Liver (tissue), 9 donors: ENCODE data around the gene CACFD1. TPM values are rescaled to one million over a fixed set of nuclear protein-coding genes. Genes with fewer than 3 reads are reported as not detected.

Experiments
- DNase-seq: peaks from one replicate; pipeline ENCODE4 v3.0.0-alpha.2; 2017; ENCODE audit warnings: low spot score
- H3K27ac ChIP-seq, 2 donors: one replicate each; pipeline ENCODE4 v1.7.0; 2013; ENCODE audit warnings: inconsistent platforms in 2 of 2, low read length in 2 of 2, control low read depth in 1 of 2, low read depth in 1 of 2, mild to moderate bottlenecking in 1 of 2
- H3K27me3 ChIP-seq, 4 donors: one replicate each; pipeline versions ENCODE4 v1.6.1 to v1.7.0; 2013; ENCODE audit warnings: low read length in 3 of 4, inconsistent platforms in 1 of 4, mild to moderate bottlenecking in 1 of 4, moderate library complexity in 1 of 4; ENCODE audit not compliant: control insufficient read depth in 4 of 4, insufficient read depth in 4 of 4
- H3K36me3 ChIP-seq, 4 donors: one replicate each; pipeline versions ENCODE4 v1.6.1 to v1.7.0; 2013; ENCODE audit warnings: low read length in 3 of 4, mild to moderate bottlenecking in 3 of 4, low read depth in 1 of 4, moderate library complexity in 1 of 4; ENCODE audit not compliant: control insufficient read depth in 4 of 4, insufficient read depth in 3 of 4
- H3K4me1 ChIP-seq, 4 donors: one replicate each; pipeline versions ENCODE4 v1.6.1 to v1.7.0; 2013; ENCODE audit warnings: low read length in 3 of 4, mild to moderate bottlenecking in 3 of 4, moderate library complexity in 1 of 4; ENCODE audit not compliant: control insufficient read depth in 4 of 4, insufficient read depth in 4 of 4
- H3K4me3 ChIP-seq, 3 donors: one replicate each; pipeline versions ENCODE4 v1.6.1 to v1.7.0; 2013; ENCODE audit warnings: low read length in 3 of 3, control low read depth in 1 of 3, low read depth in 1 of 3, mild to moderate bottlenecking in 1 of 3
- H3K9ac ChIP-seq, 2 donors: one replicate each; pipeline ENCODE4 v1.7.0; 2013; ENCODE audit warnings: low read length in 2 of 2, mild to moderate bottlenecking in 2 of 2, moderate library complexity in 2 of 2, control low read depth in 1 of 2, low read depth in 1 of 2
- H3K9me3 ChIP-seq, 4 donors: one replicate each; pipeline versions ENCODE4 v1.6.1 to v1.7.0; 2013; ENCODE audit warnings: low read length in 3 of 4; ENCODE audit not compliant: control insufficient read depth in 4 of 4
- EGR1 ChIP-seq, 2 donors: IDR thresholded peaks; 2 replicates each; pipeline ENCODE4 v1.6.1; 2016 to 2018; ENCODE audit warnings: antibody characterized with exemption in 2 of 2, low read depth in 2 of 2
- FOXA1 ChIP-seq: IDR thresholded peaks from 2 replicates; pipeline ENCODE4 v1.6.1; 2016; ENCODE audit warnings: antibody characterized with exemption
- FOXA2 ChIP-seq: IDR thresholded peaks from 2 replicates; pipeline ENCODE4 v1.6.1; 2016; ENCODE audit warnings: antibody characterized with exemption
- GABPA ChIP-seq, 2 donors: IDR thresholded peaks in 1 of 2; conservative IDR thresholded peaks in 1 of 2; 2 replicates each; pipeline ENCODE4 v1.6.1; 2016; ENCODE audit warnings: antibody characterized with exemption in 2 of 2, mild to moderate bottlenecking in 1 of 2, moderate library complexity in 1 of 2
- HNF4A ChIP-seq, 2 donors: conservative IDR thresholded peaks; 2 replicates each; pipeline ENCODE4 v1.6.1; 2016; ENCODE audit warnings: antibody characterized with exemption in 2 of 2, mild to moderate bottlenecking in 2 of 2
- HNF4G ChIP-seq: IDR thresholded peaks from 2 replicates; pipeline ENCODE4 v1.6.1; 2016; ENCODE audit warnings: antibody characterized with exemption
- JUND ChIP-seq, 2 donors: IDR thresholded peaks; 2 replicates each; pipeline ENCODE4 v1.6.1; 2016; ENCODE audit warnings: antibody characterized with exemption in 2 of 2
- NR2F2 ChIP-seq: IDR thresholded peaks from 2 replicates; pipeline ENCODE4 v1.6.1; 2016; ENCODE audit warnings: antibody characterized with exemption
- RAD21 ChIP-seq, 2 donors: IDR thresholded peaks; 2 replicates each; pipeline ENCODE4 v1.6.1; 2016; ENCODE audit warnings: antibody characterized with exemption in 2 of 2, mild to moderate bottlenecking in 2 of 2
- RXRA ChIP-seq, 2 donors: IDR thresholded peaks; 2 replicates each; pipeline ENCODE4 v1.6.1; 2017 to 2018; ENCODE audit warnings: antibody characterized with exemption in 2 of 2, mild to moderate bottlenecking in 1 of 2
- SP1 ChIP-seq: IDR thresholded peaks from 2 replicates; pipeline ENCODE4 v1.6.1; 2018; ENCODE audit warnings: antibody characterized with exemption, mild to moderate bottlenecking
- TAF1 ChIP-seq: conservative IDR thresholded peaks from 2 replicates; pipeline ENCODE4 v1.6.1; 2016; ENCODE audit warnings: antibody characterized with exemption, mild to moderate bottlenecking
- YY1 ChIP-seq: IDR thresholded peaks from 2 replicates; pipeline ENCODE4 v1.6.1; 2016; ENCODE audit warnings: antibody characterized with exemption, mild to moderate bottlenecking
- ZBTB33 ChIP-seq: IDR thresholded peaks from 2 replicates; pipeline ENCODE4 v1.6.1; 2016; ENCODE audit warnings: antibody characterized with exemption
- WGBS: extraction: QIAGEN DNeasy Blood & Tissue Kit; methylation state at CpG from one replicate; pipeline ENCODE4 v1.1.7; 2013; 5-methylcytosine and 5-hydroxymethylcytosine counted together
- polyA plus RNA-seq, 2 donors: library from polyadenylated mRNA; stranded (reverse) in 1 of 2; unstranded in 1 of 2; fragments of 200-250 nt in 1 of 2; fragments of >200 nt in 1 of 2; fragmentation: Nextera tagmentation in 1 of 2; extraction: Ambion mirVana in 1 of 2; gene quantifications; one replicate each; pipeline versions ENCODE4 v1.2.1 to v1.2.3, GENCODE V29; 2013 to 2015
- total RNA-seq, 2 donors: library from RNA; depleted of rRNA; stranded (reverse); fragments of >200 nt; gene quantifications; one replicate each; pipeline ENCODE4 v1.2.3, GENCODE V29; 2014
- TF ChIP-seq, protein P1 (sequence below): IDR thresholded peaks from 2 replicates; pipeline ENCODE4 v1.6.1; 2016; ENCODE audit warnings: antibody characterized with exemption, mild to moderate bottlenecking
- TF ChIP-seq, protein P2 (sequence below): fragments of 150-350 bp; IDR thresholded peaks from 2 replicates; pipeline ENCODE4 v1.5.1; 2017; ENCODE audit warnings: improper control_type of control experiment, low read depth, low read length; ENCODE audit not compliant: missing input control
- TF ChIP-seq, protein P3 (sequence below): IDR thresholded peaks from 2 replicates; pipeline ENCODE4 v1.6.1; 2016; ENCODE audit warnings: antibody characterized with exemption
- donor health status: healthy.
- donor health status: healthy.
- donor health status: healthy.
- donor health status: healthy.
- donor health status: healthy.

The CACFD1 gene
- total and polyA plus RNA-seq, 4 donors = 10.1 to 34.5 (median 26.4) TPM

- Histone ChIP-seq H3K36me3 (no peaks in the 10 kb centered on the region), H3K9me3 (no peaks in the 10 kb centered on the region), H3K4me3 (no peak overlapping the region), H3K27me3 (no peaks in the 10 kb centered on the region), H3K4me1 (peaks cover 0 to 6% (median 1%) of the 10 kb centered on the region in 4 donors), H3K9ac (no peak overlapping the region), H3K27ac (no peak overlapping the region)
- no peak for DNase-seq
- no peak for TF ChIP-seq FOXA2
- TF ChIP-seq, protein P1, sequence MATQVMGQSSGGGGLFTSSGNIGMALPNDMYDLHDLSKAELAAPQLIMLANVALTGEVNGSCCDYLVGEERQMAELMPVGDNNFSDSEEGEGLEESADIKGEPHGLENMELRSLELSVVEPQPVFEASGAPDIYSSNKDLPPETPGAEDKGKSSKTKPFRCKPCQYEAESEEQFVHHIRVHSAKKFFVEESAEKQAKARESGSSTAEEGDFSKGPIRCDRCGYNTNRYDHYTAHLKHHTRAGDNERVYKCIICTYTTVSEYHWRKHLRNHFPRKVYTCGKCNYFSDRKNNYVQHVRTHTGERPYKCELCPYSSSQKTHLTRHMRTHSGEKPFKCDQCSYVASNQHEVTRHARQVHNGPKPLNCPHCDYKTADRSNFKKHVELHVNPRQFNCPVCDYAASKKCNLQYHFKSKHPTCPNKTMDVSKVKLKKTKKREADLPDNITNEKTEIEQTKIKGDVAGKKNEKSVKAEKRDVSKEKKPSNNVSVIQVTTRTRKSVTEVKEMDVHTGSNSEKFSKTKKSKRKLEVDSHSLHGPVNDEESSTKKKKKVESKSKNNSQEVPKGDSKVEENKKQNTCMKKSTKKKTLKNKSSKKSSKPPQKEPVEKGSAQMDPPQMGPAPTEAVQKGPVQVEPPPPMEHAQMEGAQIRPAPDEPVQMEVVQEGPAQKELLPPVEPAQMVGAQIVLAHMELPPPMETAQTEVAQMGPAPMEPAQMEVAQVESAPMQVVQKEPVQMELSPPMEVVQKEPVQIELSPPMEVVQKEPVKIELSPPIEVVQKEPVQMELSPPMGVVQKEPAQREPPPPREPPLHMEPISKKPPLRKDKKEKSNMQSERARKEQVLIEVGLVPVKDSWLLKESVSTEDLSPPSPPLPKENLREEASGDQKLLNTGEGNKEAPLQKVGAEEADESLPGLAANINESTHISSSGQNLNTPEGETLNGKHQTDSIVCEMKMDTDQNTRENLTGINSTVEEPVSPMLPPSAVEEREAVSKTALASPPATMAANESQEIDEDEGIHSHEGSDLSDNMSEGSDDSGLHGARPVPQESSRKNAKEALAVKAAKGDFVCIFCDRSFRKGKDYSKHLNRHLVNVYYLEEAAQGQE = no peak
- no peak for TF ChIP-seq FOXA1
- TF ChIP-seq NR2F2 = no peak
- no peak for TF ChIP-seq HNF4G
- TF ChIP-seq JUND (IDR thresholded peaks at IDR 0.05) = no peak
- no peak for TF ChIP-seq EGR1 (IDR thresholded peaks at IDR 0.05; ENCODE audit: low read depth in 2 of 2)
- TF ChIP-seq SP1 = no peak
- TF ChIP-seq, protein P2, sequence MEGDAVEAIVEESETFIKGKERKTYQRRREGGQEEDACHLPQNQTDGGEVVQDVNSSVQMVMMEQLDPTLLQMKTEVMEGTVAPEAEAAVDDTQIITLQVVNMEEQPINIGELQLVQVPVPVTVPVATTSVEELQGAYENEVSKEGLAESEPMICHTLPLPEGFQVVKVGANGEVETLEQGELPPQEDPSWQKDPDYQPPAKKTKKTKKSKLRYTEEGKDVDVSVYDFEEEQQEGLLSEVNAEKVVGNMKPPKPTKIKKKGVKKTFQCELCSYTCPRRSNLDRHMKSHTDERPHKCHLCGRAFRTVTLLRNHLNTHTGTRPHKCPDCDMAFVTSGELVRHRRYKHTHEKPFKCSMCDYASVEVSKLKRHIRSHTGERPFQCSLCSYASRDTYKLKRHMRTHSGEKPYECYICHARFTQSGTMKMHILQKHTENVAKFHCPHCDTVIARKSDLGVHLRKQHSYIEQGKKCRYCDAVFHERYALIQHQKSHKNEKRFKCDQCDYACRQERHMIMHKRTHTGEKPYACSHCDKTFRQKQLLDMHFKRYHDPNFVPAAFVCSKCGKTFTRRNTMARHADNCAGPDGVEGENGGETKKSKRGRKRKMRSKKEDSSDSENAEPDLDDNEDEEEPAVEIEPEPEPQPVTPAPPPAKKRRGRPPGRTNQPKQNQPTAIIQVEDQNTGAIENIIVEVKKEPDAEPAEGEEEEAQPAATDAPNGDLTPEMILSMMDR = no peak
- no peak for TF ChIP-seq GABPA (IDR thresholded peaks at IDR 0.05 in 1 of 2, conservative IDR thresholded peaks at IDR 0.05 in 1 of 2)
- TF ChIP-seq, protein P3, sequence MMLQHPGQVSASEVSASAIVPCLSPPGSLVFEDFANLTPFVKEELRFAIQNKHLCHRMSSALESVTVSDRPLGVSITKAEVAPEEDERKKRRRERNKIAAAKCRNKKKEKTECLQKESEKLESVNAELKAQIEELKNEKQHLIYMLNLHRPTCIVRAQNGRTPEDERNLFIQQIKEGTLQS = no peak
- no peak for TF ChIP-seq TAF1
- TF ChIP-seq RAD21 (IDR thresholded peaks at IDR 0.05) = no peak
- no peak for TF ChIP-seq ZBTB33
- TF ChIP-seq RXRA (IDR thresholded peaks at IDR 0.05) = no peak
- TF ChIP-seq HNF4A (conservative IDR thresholded peaks at IDR 0.05) = no peak
- 91% methylated on average over 8 of the region's 8 CpGs for WGBS
Observed at GRCh38 chr9:133487331-133487725, 27.6 kb downstream of the CACFD1 start.

- no peak overlapping the region for H3K27ac ChIP-seq
- no peaks in the 10 kb centered on the region for H3K27me3 ChIP-seq
- H3K36me3 ChIP-seq = no peaks in the 10 kb centered on the region
- no peak for DNase-seq
- no peaks in the 10 kb centered on the region for H3K9me3 ChIP-seq
- 94% methylated on average over 18 of the region's 18 CpGs for WGBS
- H3K9ac ChIP-seq = no peak overlapping the region
- peaks cover 0 to 6% (median 1%) of the 10 kb centered on the region in 4 donors for H3K4me1 ChIP-seq
- no peak overlapping the region for H3K4me3 ChIP-seq
- TF ChIP-seq YY1 (no peak), GABPA (IDR thresholded peaks at IDR 0.05 in 1 of 2, conservative IDR thresholded peaks at IDR 0.05 in 1 of 2) (no peak), SP1 (no peak), ZBTB33 (no peak), EGR1 (IDR thresholded peaks at IDR 0.05; ENCODE audit: low read depth in 2 of 2) (no peak), FOXA2 (no peak)
- TF ChIP-seq, protein P3 = no peak
- TF ChIP-seq, protein P2 = no peak
Observed at GRCh38 chr9:133488686-133489252, 29.0 kb downstream of the CACFD1 start.
